ENCODE data around the gene STYXL1.

Gene STYXL1

DNA sequence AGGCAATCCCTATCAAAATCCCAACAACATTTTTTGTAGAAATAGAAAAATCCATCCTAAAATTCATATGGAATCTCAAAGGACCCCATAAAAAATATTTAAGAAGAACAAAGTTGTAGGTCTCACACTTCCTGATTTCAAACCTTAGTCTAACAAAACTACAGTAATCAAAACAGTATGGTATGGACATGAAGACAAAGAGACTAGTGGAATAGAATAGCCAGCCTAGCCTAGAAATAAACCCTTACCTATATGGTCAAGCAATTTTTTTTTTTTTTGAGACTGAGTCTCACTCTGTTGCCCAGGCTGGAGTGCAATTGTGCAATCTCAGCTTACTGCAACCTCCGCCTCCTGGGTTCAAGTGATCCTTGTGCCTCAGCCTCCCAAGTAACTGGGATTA lies 49.8 kb downstream of the STYXL1 start:
- Histone ChIP-seq H3K36me3 (ENCODE audit: control insufficient read depth, insufficient read depth, low read length) (no peaks in the 10 kb centered on the region), H4K8ac (ENCODE audit: low read depth, low read length) (no peak overlapping the region), H2AK5ac (ENCODE audit: low read length) (no peak overlapping the region), H3K4me1 (ENCODE audit: control insufficient read depth, low read depth, low read length) (no peaks in the 10 kb centered on the region), H2BK15ac (replicated peaks; ENCODE audit: low read depth) (no peak overlapping the region), H3K79me1 (ENCODE audit: low read length) (no peaks in the 10 kb centered on the region), H3K23ac (ENCODE audit: low read length) (no peak overlapping the region), H3K4me3 (ENCODE audit: low read length) (no peak overlapping the region), H3K56ac (ENCODE audit: low read length) (no peak overlapping the region), H4K5ac (ENCODE audit: low read length) (no peak overlapping the region), H3K4ac (ENCODE audit: low read depth, low read length) (no peak overlapping the region), H3K9ac (ENCODE audit: low read length) (no peak overlapping the region), H3K79me2 (ENCODE audit: control insufficient read depth, insufficient read depth, low read length) (no peaks in the 10 kb centered on the region), H3K27me3 (ENCODE audit: insufficient read depth, low read length, poor library complexity) (no peaks in the 10 kb centered on the region), H3K4me2 (ENCODE audit: low read length) (no peak overlapping the region), H3K18ac (ENCODE audit: low read length) (no peak overlapping the region), H3K27ac (ENCODE audit: low read depth, low read length) (no peak overlapping the region), H2BK5ac (ENCODE audit: low read length) (no peak overlapping the region), H2BK120ac (ENCODE audit: low read depth, low read length) (no peak overlapping the region)
- DNase-seq, result no peak
- WGBS (ENCODE audit: extremely low coverage, insufficient coverage, low lambda C conversion rate), result no CpG with 5 or more reads among the region's 1 CpG

- Histone ChIP-seq H3K79me1 (ENCODE audit: low read length) (no peaks in the 10 kb centered on the region), H3K4me1 (ENCODE audit: control insufficient read depth, low read depth, low read length) (no peaks in the 10 kb centered on the region), H3K56ac (ENCODE audit: low read length) (no peak overlapping the region), H2BK15ac (replicated peaks; ENCODE audit: low read depth) (no peak overlapping the region), H3K18ac (ENCODE audit: low read length) (no peak overlapping the region), H2BK5ac (ENCODE audit: low read length) (no peak overlapping the region), H3K4me2 (ENCODE audit: low read length) (no peak overlapping the region), H3K4me3 (ENCODE audit: low read length) (no peak overlapping the region), H2BK120ac (ENCODE audit: low read depth, low read length) (no peak overlapping the region), H3K27ac (ENCODE audit: low read depth, low read length) (no peak overlapping the region), H3K9ac (ENCODE audit: low read length) (no peak overlapping the region), H4K8ac (ENCODE audit: low read depth, low read length) (no peak overlapping the region), H3K79me2 (ENCODE audit: control insufficient read depth, insufficient read depth, low read length) (no peaks in the 10 kb centered on the region), H3K36me3 (ENCODE audit: control insufficient read depth, insufficient read depth, low read length) (no peaks in the 10 kb centered on the region), H2AK5ac (ENCODE audit: low read length) (no peak overlapping the region), H3K27me3 (ENCODE audit: insufficient read depth, low read length, poor library complexity) (no peaks in the 10 kb centered on the region), H3K4ac (ENCODE audit: low read depth, low read length) (no peak overlapping the region), H3K23ac (ENCODE audit: low read length) (no peak overlapping the region), H4K5ac (ENCODE audit: low read length) (no peak overlapping the region)
- no peak for DNase-seq
- no CpG with 5 or more reads among the region's 4 CpGs for WGBS (ENCODE audit: extremely low coverage, insufficient coverage, low lambda C conversion rate)
Observed at GRCh38 chr7:75996476-75996875, 51.3 kb downstream of the STYXL1 start.

- WGBS (ENCODE audit: extremely low coverage, insufficient coverage, low lambda C conversion rate), result no CpG with 5 or more reads among the region's 5 CpGs
Observed at GRCh38 chr7:75995996-75996395, 51.8 kb downstream of the STYXL1 start.

GRCh38 chr7:75995052-75995471 lies 52.7 kb downstream of the STYXL1 start:
- Histone ChIP-seq H4K8ac (ENCODE audit: low read depth, low read length) (no peak overlapping the region), H3K79me2 (ENCODE audit: control insufficient read depth, insufficient read depth, low read length) (no peaks in the 10 kb centered on the region), H3K4me3 (ENCODE audit: low read length) (no peak overlapping the region), H3K27ac (ENCODE audit: low read depth, low read length) (no peak overlapping the region), H3K27me3 (ENCODE audit: insufficient read depth, low read length, poor library complexity) (no peaks in the 10 kb centered on the region), H3K36me3 (ENCODE audit: control insufficient read depth, insufficient read depth, low read length) (no peaks in the 10 kb centered on the region), H3K4me1 (ENCODE audit: control insufficient read depth, low read depth, low read length) (peaks cover 3% of the 10 kb centered on the region), H3K79me1 (ENCODE audit: low read length) (no peaks in the 10 kb centered on the region), H2BK15ac (replicated peaks; ENCODE audit: low read depth) (no peak overlapping the region), H2BK120ac (ENCODE audit: low read depth, low read length) (no peak overlapping the region), H2AK5ac (ENCODE audit: low read length) (no peak overlapping the region), H3K23ac (ENCODE audit: low read length) (no peak overlapping the region), H2BK5ac (ENCODE audit: low read length) (no peak overlapping the region), H3K4ac (ENCODE audit: low read depth, low read length) (peak overlapping the region; percentile 58), H3K56ac (ENCODE audit: low read length) (peak overlapping the region; percentile 93), H3K9ac (ENCODE audit: low read length) (peak overlapping the region; percentile 78), H4K5ac (ENCODE audit: low read length) (no peak overlapping the region), H3K4me2 (ENCODE audit: low read length) (peak overlapping the region; percentile 84), H3K18ac (ENCODE audit: low read length) (no peak overlapping the region)
- no peak for DNase-seq
- no CpG with 5 or more reads among the region's 11 CpGs for WGBS (ENCODE audit: extremely low coverage, insufficient coverage, low lambda C conversion rate)

More at GRCh38 chr7:75995996-75996395, 51.8 kb downstream of the STYXL1 start:
- Histone ChIP-seq H2AK5ac (ENCODE audit: low read length) (no peak overlapping the region), H3K9ac (ENCODE audit: low read length) (no peak overlapping the region), H3K79me1 (ENCODE audit: low read length) (no peaks in the 10 kb centered on the region), H3K4ac (ENCODE audit: low read depth, low read length) (no peak overlapping the region), H3K4me1 (ENCODE audit: control insufficient read depth, low read depth, low read length) (peaks cover under 1% of the 10 kb centered on the region), H3K27ac (ENCODE audit: low read depth, low read length) (no peak overlapping the region), H3K79me2 (ENCODE audit: control insufficient read depth, insufficient read depth, low read length) (no peaks in the 10 kb centered on the region), H3K27me3 (ENCODE audit: insufficient read depth, low read length, poor library complexity) (no peaks in the 10 kb centered on the region), H2BK120ac (ENCODE audit: low read depth, low read length) (no peak overlapping the region), H2BK15ac (replicated peaks; ENCODE audit: low read depth) (no peak overlapping the region), H3K56ac (ENCODE audit: low read length) (no peak overlapping the region), H4K8ac (ENCODE audit: low read depth, low read length) (no peak overlapping the region), H3K23ac (ENCODE audit: low read length) (no peak overlapping the region), H3K18ac (ENCODE audit: low read length) (no peak overlapping the region), H3K36me3 (ENCODE audit: control insufficient read depth, insufficient read depth, low read length) (no peaks in the 10 kb centered on the region), H3K4me2 (ENCODE audit: low read length) (no peak overlapping the region), H2BK5ac (ENCODE audit: low read length) (no peak overlapping the region), H4K5ac (ENCODE audit: low read length) (no peak overlapping the region), H3K4me3 (ENCODE audit: low read length) (no peak overlapping the region)
- DNase-seq, result no peak

DNA sequence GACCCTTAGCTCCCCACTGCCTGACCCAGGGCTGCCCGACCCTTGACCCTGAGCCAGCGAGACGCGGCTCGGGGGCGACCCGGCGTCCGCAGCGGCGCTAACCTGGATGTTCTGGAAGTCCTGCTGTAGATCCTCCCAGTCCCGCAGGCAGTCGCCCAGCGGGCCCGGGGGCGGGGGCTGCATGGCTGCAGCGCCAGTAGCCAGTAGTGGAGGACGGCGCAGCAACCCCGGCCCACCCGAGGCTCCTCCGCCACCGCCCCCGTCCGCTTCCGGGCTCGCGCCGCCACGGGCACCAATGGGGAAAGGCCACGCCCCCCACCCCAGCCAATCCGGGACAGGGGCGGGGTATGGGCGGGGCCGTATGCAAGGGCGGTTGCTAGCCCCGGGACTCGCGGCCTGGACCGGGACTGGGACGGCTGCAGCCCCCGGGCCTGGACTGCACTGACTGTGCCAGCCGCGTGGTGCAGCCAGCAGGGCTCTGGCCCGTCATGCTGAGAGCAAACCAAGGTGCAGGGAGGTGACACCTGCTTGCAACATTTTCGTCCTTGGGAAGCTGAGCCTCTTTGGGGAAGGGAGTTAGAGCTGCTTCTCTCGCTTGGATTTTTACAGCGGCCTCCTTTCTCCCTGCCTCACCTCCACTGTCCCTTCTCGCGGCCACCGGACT lies 53.3 kb downstream of the STYXL1 start, which contains the start of gene TMEM120A:
TMEM120A (minus strand) TSS at position 208 of the 664 bp plus-strand sequence; CDS start at position 183, 25 bp downstream.
- Histone ChIP-seq H3K79me1 (ENCODE audit: low read length) (no peaks in the 10 kb centered on the region), H3K4me3 (ENCODE audit: low read length) (peak within 1 kb of the TSS; percentile 70), H3K4ac (ENCODE audit: low read depth, low read length) (peak within 1 kb of the TSS; percentile 58), H3K4me2 (ENCODE audit: low read length) (peak within 1 kb of the TSS; percentile 87), H2BK5ac (ENCODE audit: low read length) (no peak within 1 kb of the TSS), H2AK5ac (ENCODE audit: low read length) (no peak within 1 kb of the TSS), H3K23ac (ENCODE audit: low read length) (no peak within 1 kb of the TSS), H3K27me3 (ENCODE audit: insufficient read depth, low read length, poor library complexity) (no peaks in the 10 kb centered on the region), H3K56ac (ENCODE audit: low read length) (peak within 1 kb of the TSS; percentile 93), H3K27ac (ENCODE audit: low read depth, low read length) (no peak within 1 kb of the TSS), H3K18ac (ENCODE audit: low read length) (no peak within 1 kb of the TSS), H3K36me3 (ENCODE audit: control insufficient read depth, insufficient read depth, low read length) (no peaks in the 10 kb centered on the region), H2BK120ac (ENCODE audit: low read depth, low read length) (no peak within 1 kb of the TSS), H4K5ac (ENCODE audit: low read length) (no peak within 1 kb of the TSS), H3K4me1 (ENCODE audit: control insufficient read depth, low read depth, low read length) (peaks cover 3% of the 10 kb centered on the region), H3K79me2 (ENCODE audit: control insufficient read depth, insufficient read depth, low read length) (no peaks in the 10 kb centered on the region), H4K8ac (ENCODE audit: low read depth, low read length) (no peak within 1 kb of the TSS), H3K9ac (ENCODE audit: low read length) (peak within 1 kb of the TSS; percentile 81), H2BK15ac (replicated peaks; ENCODE audit: low read depth) (no peak within 1 kb of the TSS)
- peak; percentile 95 for DNase-seq
- WGBS (ENCODE audit: extremely low coverage, insufficient coverage, low lambda C conversion rate), result no CpG with 5 or more reads among the region's 51 CpGs

Measured in mesendoderm (in vitro differentiated cells).